OCI-LY3 (cell line): ENCODE measurements around the gene GRIK5.

Experiments used
- H2AFZ ChIP-seq: fragments of 200-600, 300-600 bp; shearing (Covaris generic); 2 replicates; pipeline ENCODE4 v1.6.0; 2014; ENCODE audit warnings: antibody characterized with exemption, low read depth, low read length
- H3K27ac ChIP-seq: fragments of 200-600, 300-600 bp; sonication (generic); 2 replicates; pipeline ENCODE4 v1.5.1; 2014; ENCODE audit warnings: mild to moderate bottlenecking, low read length, moderate library complexity, mixed read lengths
- H3K27me3 ChIP-seq: fragments of 200-600, 300-600 bp; sonication (generic); 2 replicates; pipeline ENCODE4 v1.6.1; 2014; ENCODE audit warnings: low read depth, low read length, mixed read lengths
- H3K36me3 ChIP-seq: fragments of 200-600, 300-600 bp; sonication (generic); replicated peaks from 2 replicates; pipeline ENCODE3; 2014; ENCODE audit warnings: low read depth, low read length, mixed read lengths
- H3K4me1 ChIP-seq: fragments of 300-600, 200-600 bp; sonication (generic); 2 replicates; pipeline ENCODE4 v1.6.1; 2014; ENCODE audit warnings: low read length, mixed read lengths
- H3K4me2 ChIP-seq: fragments of 200-600, 300-600 bp; sonication (generic); 2 replicates; pipeline ENCODE4 v1.6.1; 2014; ENCODE audit warnings: low read length, mixed read lengths
- H3K4me3 ChIP-seq: fragments of 300-600, 200-600 bp; sonication (generic); 2 replicates; pipeline ENCODE4 v1.5.1; 2014; ENCODE audit warnings: antibody characterized with exemption, mild to moderate bottlenecking, low read length, moderate library complexity
- H3K79me2 ChIP-seq: fragments of 300-600, 200-600 bp; shearing (Covaris generic); 2 replicates; pipeline ENCODE4 v1.6.1; 2014; ENCODE audit warnings: mild to moderate bottlenecking, low read length, mixed read lengths
- H3K9ac ChIP-seq: fragments of 300-600, 200-600 bp; shearing (Covaris generic); 2 replicates; pipeline ENCODE4 v1.6.0; 2014; ENCODE audit warnings: mild to moderate bottlenecking, low read length, moderate library complexity
- H3K9me3 ChIP-seq: fragments of 200-600, 300-600 bp; shearing (Covaris generic); 2 replicates; pipeline ENCODE4 v1.6.1; 2014; ENCODE audit warnings: low read length, mixed read lengths; ENCODE audit not compliant: insufficient read depth
- H4K20me1 ChIP-seq: fragments of 200-600, 300-600 bp; sonication (generic); 2 replicates; pipeline ENCODE4 v1.6.1; 2016; ENCODE audit warnings: low read length, mixed read lengths; ENCODE audit not compliant: insufficient read depth
- CTCF ChIP-seq: fragments of 200-600, 300-600 bp; sonication (generic); IDR thresholded peaks from 2 replicates; pipeline ENCODE4 v1.5.1; 2014; ENCODE audit warnings: antibody characterized with exemption, low read length, low read depth
- EZH2phosphoT487 ChIP-seq: fragments of 200-600 bp; shearing (Covaris generic); IDR thresholded peaks from 2 replicates; pipeline ENCODE4 v1.6.1; 2018; ENCODE audit warnings: antibody characterized with exemption, mixed run types, low read depth

Gene GRIK5

GRCh38 chr19:42010245-42011126, 59.5 kb downstream of the GRIK5 start:
- Histone ChIP-seq H2AFZ (no peak overlapping the region), H3K27ac (no peak overlapping the region), H3K4me2 (no peak overlapping the region), H3K27me3 (0 out of 2 replicates have a peak, but pooled peaks cover 5% of the 10 kb centered on the region), H4K20me1 (no peaks in the 10 kb centered on the region), H3K36me3 (no peaks in the 10 kb centered on the region), H3K4me1 (no peaks in the 10 kb centered on the region), H3K4me3 (no peak overlapping the region), H3K9ac (no peak overlapping the region), H3K79me2 (no peaks in the 10 kb centered on the region), H3K9me3 (no peaks in the 10 kb centered on the region)
- TF ChIP-seq CTCF (no peak), EZH2phosphoT487 (no peak)

GRCh38 chr19:42006569-42006968, 63.4 kb downstream of the GRIK5 start:
- Histone ChIP-seq H2AFZ (no peak overlapping the region), H4K20me1 (no peaks in the 10 kb centered on the region), H3K4me2 (no peak overlapping the region), H3K4me3 (no peak overlapping the region), H3K9ac (no peak overlapping the region), H3K27ac (no peak overlapping the region), H3K9me3 (no peaks in the 10 kb centered on the region), H3K79me2 (no peaks in the 10 kb centered on the region), H3K4me1 (no peaks in the 10 kb centered on the region), H3K36me3 (no peaks in the 10 kb centered on the region), H3K27me3 (peaks cover 24% of the 10 kb centered on the region)
- no peak for TF ChIP-seq EZH2phosphoT487
- TF ChIP-seq CTCF, result no peak

- TF ChIP-seq EZH2phosphoT487 (no peak), CTCF (no peak)
- Histone ChIP-seq H3K4me3 (no peak overlapping the region), H2AFZ (no peak overlapping the region), H3K4me2 (no peak overlapping the region), H4K20me1 (no peaks in the 10 kb centered on the region), H3K27ac (no peak overlapping the region), H3K36me3 (no peaks in the 10 kb centered on the region), H3K9me3 (no peaks in the 10 kb centered on the region), H3K27me3 (peaks cover 33% of the 10 kb centered on the region), H3K9ac (no peak overlapping the region), H3K79me2 (no peaks in the 10 kb centered on the region), H3K4me1 (no peaks in the 10 kb centered on the region)
Observed at GRCh38 chr19:42005504-42005903, 64.5 kb downstream of the GRIK5 start.

GRCh38 chr19:42003506-42004294, 66.3 kb downstream of the GRIK5 start:
- TF ChIP-seq CTCF, result no peak
- no peak for TF ChIP-seq EZH2phosphoT487
- H3K4me2 ChIP-seq, result no peak overlapping the region
- H3K79me2 ChIP-seq, result no peaks in the 10 kb centered on the region
- H3K27ac ChIP-seq, result no peak overlapping the region
- H3K9me3 ChIP-seq, result no peaks in the 10 kb centered on the region
- H3K27me3 ChIP-seq, result peaks cover 42% of the 10 kb centered on the region
- H3K9ac ChIP-seq, result no peak overlapping the region
- H2AFZ ChIP-seq, result no peak overlapping the region
- H3K36me3 ChIP-seq, result no peaks in the 10 kb centered on the region
- no peaks in the 10 kb centered on the region for H4K20me1 ChIP-seq
- H3K4me3 ChIP-seq, result no peak overlapping the region
- no peaks in the 10 kb centered on the region for H3K4me1 ChIP-seq
